22Rv1 (cell line): ENCODE results near the gene SLC51B.

Source experiments
- ZFX ChIP-seq: fragments of 450-650 bp; IDR thresholded peaks from 2 replicates; pipeline ENCODE4 v1.6.1; 2017; ENCODE audit warnings: antibody characterized with exemption, borderline replicate concordance
- TF ChIP-seq, protein P1 (sequence below): fragments of 450-650 bp; IDR thresholded peaks from 2 replicates; pipeline ENCODE4 v1.5.1; 2017; ENCODE audit warnings: mild to moderate bottlenecking

DNA sequence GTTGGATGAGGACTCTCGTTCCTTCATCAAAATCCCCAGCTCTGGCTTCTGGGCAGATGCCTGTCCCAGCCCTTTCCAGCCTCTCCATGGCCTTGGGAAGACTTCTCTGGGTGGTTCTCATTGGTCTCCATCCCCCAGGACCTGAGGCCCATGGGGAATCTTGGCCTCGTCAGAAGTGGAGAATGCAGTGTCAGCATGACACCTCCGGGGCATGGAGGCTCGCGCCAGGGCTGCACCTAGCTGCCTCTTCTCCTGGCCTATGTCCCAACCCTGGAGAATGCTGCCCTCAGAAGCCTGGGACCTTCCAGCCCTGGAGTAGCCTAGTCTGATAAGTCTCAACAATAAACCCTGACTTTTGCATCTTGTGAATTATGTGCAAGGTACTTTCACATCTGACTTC, 34.4 kb downstream of the SLC51B start:
- TF ChIP-seq, protein P1, sequence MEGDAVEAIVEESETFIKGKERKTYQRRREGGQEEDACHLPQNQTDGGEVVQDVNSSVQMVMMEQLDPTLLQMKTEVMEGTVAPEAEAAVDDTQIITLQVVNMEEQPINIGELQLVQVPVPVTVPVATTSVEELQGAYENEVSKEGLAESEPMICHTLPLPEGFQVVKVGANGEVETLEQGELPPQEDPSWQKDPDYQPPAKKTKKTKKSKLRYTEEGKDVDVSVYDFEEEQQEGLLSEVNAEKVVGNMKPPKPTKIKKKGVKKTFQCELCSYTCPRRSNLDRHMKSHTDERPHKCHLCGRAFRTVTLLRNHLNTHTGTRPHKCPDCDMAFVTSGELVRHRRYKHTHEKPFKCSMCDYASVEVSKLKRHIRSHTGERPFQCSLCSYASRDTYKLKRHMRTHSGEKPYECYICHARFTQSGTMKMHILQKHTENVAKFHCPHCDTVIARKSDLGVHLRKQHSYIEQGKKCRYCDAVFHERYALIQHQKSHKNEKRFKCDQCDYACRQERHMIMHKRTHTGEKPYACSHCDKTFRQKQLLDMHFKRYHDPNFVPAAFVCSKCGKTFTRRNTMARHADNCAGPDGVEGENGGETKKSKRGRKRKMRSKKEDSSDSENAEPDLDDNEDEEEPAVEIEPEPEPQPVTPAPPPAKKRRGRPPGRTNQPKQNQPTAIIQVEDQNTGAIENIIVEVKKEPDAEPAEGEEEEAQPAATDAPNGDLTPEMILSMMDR: no peak
- TF ChIP-seq ZFX: no peak
